ENCODE measurements around the gene PDE8B. TPM values are rescaled to one million over a fixed set of nuclear protein-coding genes. Genes with fewer than 3 reads are reported as not detected.

The PDE8B gene
- total RNA-seq, 4 donors from 2014 or later, result 13.0 to 54.4 (median 27.3) TPM

GRCh38 chr5:77280036-77280435 is 69.6 kb downstream of the PDE8B start:
- TF ChIP-seq POLR2A (IDR thresholded peaks at IDR 0.05) (no peak), CTCF (IDR thresholded peaks at IDR 0.05) (no peak)
- no peaks in the 10 kb centered on the region for H3K4me1 ChIP-seq
- H3K9me3 ChIP-seq, result no peaks in the 10 kb centered on the region
- no peak for DNase-seq
- intact Hi-C loops (cut with DNase I; ENCODE audit: low total_unique reads), result no loop called here
- no peak overlapping the region for H3K4me3 ChIP-seq
- no peak overlapping the region for H3K27ac ChIP-seq
- no peaks in the 10 kb centered on the region for H3K27me3 ChIP-seq
- H3K36me3 ChIP-seq, result no peaks in the 10 kb centered on the region

- H3K27me3 ChIP-seq, result no peaks in the 10 kb centered on the region
- H3K36me3 ChIP-seq, result no peaks in the 10 kb centered on the region
- H3K4me3 ChIP-seq, result no peak overlapping the region
- DNase-seq, result no peak
- peak overlapping the region; percentile 52 to 64 for H3K27ac ChIP-seq
- no peak for TF ChIP-seq CTCF (IDR thresholded peaks at IDR 0.05)
- TF ChIP-seq POLR2A (IDR thresholded peaks at IDR 0.05), result no peak
- H3K9me3 ChIP-seq, result no peaks in the 10 kb centered on the region
- no peaks in the 10 kb centered on the region for H3K4me1 ChIP-seq
- intact Hi-C loops (cut with DNase I; ENCODE audit: low total_unique reads), result no loop called here
Measured at GRCh38 chr5:77281969-77282336, 71.5 kb downstream of the PDE8B start.

- TF ChIP-seq CTCF (IDR thresholded peaks at IDR 0.05) (peak; percentile 23 to 53 (median 34)), POLR2A (IDR thresholded peaks at IDR 0.05) (no peak)
- DNase-seq, result peak; percentile 45 to 60
- Histone ChIP-seq H3K27ac (peak overlapping the region; percentile 52 to 64), H3K36me3 (no peaks in the 10 kb centered on the region), H3K9me3 (no peaks in the 10 kb centered on the region), H3K4me1 (no peaks in the 10 kb centered on the region), H3K27me3 (no peaks in the 10 kb centered on the region), H3K4me3 (no peak overlapping the region)
- intact Hi-C loops (cut with DNase I; ENCODE audit: low total_unique reads), result no loop called here
Measured at GRCh38 chr5:77282337-77283027, 72.0 kb downstream of the PDE8B start.

GRCh38 chr5:77285251-77285841 is 74.9 kb downstream of the PDE8B start:
- H3K27me3 ChIP-seq, result no peaks in the 10 kb centered on the region
- intact Hi-C loops (cut with DNase I; ENCODE audit: low total_unique reads), result no loop called here
- DNase-seq, result no peak
- H3K27ac ChIP-seq, result no peak overlapping the region
- no peak for TF ChIP-seq CTCF (IDR thresholded peaks at IDR 0.05)
- TF ChIP-seq POLR2A (IDR thresholded peaks at IDR 0.05), result no peak
- no peaks in the 10 kb centered on the region for H3K36me3 ChIP-seq
- H3K4me1 ChIP-seq, result no peaks in the 10 kb centered on the region
- H3K9me3 ChIP-seq, result no peaks in the 10 kb centered on the region
- H3K4me3 ChIP-seq, result no peak overlapping the region

GRCh38 chr5:77292026-77292757 is 81.7 kb downstream of the PDE8B start:
- Histone ChIP-seq H3K9me3 (no peaks in the 10 kb centered on the region), H3K27ac (no peak overlapping the region), H3K4me1 (no peaks in the 10 kb centered on the region), H3K36me3 (no peaks in the 10 kb centered on the region), H3K27me3 (no peaks in the 10 kb centered on the region), H3K4me3 (no peak overlapping the region)
- TF ChIP-seq CTCF (IDR thresholded peaks at IDR 0.05) (no peak), POLR2A (IDR thresholded peaks at IDR 0.05) (no peak)
- DNase-seq, result no peak
- intact Hi-C loops (cut with DNase I; ENCODE audit: low total_unique reads), result no loop called here
